Measurements from ENCODE around the gene C1QTNF8. TPM values are rescaled to one million over a fixed set of nuclear protein-coding genes. Genes with fewer than 3 reads are reported as not detected.

Gene C1QTNF8
- total and polyA plus RNA-seq, 11 donors: not detected

GRCh38 chr16:1095450-1096168, 435 bp downstream of the C1QTNF8 start:
- WGBS, 4 donors: 36 to 82% (median 61%) methylated on average over 9 to 16 of the region's 16 CpGs
- ATAC-seq: no peak

GRCh38 chr16:1094601-1095449, 1.2 kb downstream of the C1QTNF8 start:
- Histone ChIP-seq H3K27me3 (peaks cover 0 to 25% (median 3%) of the 10 kb centered on the region in 9 donors), H3K9me3 (no peaks in the 10 kb centered on the region), H3K36me3 (no peaks in the 10 kb centered on the region), H3K27ac (peak overlapping the region in 1 of 12 donors; percentile 16), H3K4me1 (peaks cover 0 to 54% (median 23%) of the 10 kb centered on the region in 12 donors), H3K4me3 (no peak overlapping the region)
- no peak for DNase-seq
- no peak for ATAC-seq
- TF ChIP-seq POLR2A (IDR thresholded peaks at IDR 0.05) (no peak), CTCF (IDR thresholded peaks at IDR 0.05) (no peak)
- WGBS, 4 donors: 56 to 80% (median 66%) methylated on average over 9 to 29 of the region's 29 CpGs
- intact Hi-C loops (cut with DNase I): loop anchor here in 2 of 10 donors (5.0 to 10.0 kb wide), 2 partner anchors 280 to 283 kb away; no protein-coding TSS in a partner anchor

More at GRCh38 chr16:1095450-1096168, 435 bp downstream of the C1QTNF8 start:
- no peaks in the 10 kb centered on the region for H3K36me3 ChIP-seq
- H3K27me3 ChIP-seq: peaks cover 0 to 26% (median 3%) of the 10 kb centered on the region in 9 donors
- no peak for TF ChIP-seq CTCF (IDR thresholded peaks at IDR 0.05)
- TF ChIP-seq POLR2A (IDR thresholded peaks at IDR 0.05): no peak
- H3K9me3 ChIP-seq: no peaks in the 10 kb centered on the region
- peaks cover 0 to 46% (median 17%) of the 10 kb centered on the region in 12 donors for H3K4me1 ChIP-seq
- H3K4me3 ChIP-seq: no peak overlapping the region
- intact Hi-C loops (cut with DNase I): loop anchor here in 2 of 10 donors (5.0 to 10.0 kb wide), 2 partner anchors 281 to 283 kb away; no protein-coding TSS in a partner anchor
- H3K27ac ChIP-seq: peak overlapping the region in 1 of 12 donors; percentile 87
- no peak for DNase-seq

GRCh38 chr16:1094124-1094479, 1.9 kb downstream of the C1QTNF8 start:
- Histone ChIP-seq H3K9me3 (no peaks in the 10 kb centered on the region), H3K27me3 (peaks cover 0 to 25% (median 3%) of the 10 kb centered on the region in 9 donors), H3K36me3 (no peaks in the 10 kb centered on the region), H3K4me1 (peaks cover 0 to 60% (median 25%) of the 10 kb centered on the region in 12 donors), H3K4me3 (no peak overlapping the region), H3K27ac (no peak overlapping the region)
- TF ChIP-seq POLR2A (IDR thresholded peaks at IDR 0.05) (no peak), CTCF (IDR thresholded peaks at IDR 0.05) (no peak)
- DNase-seq (no peak), ATAC-seq (no peak)
- 56 to 61% (median 59%) methylated on average over 11 to 13 of the region's 13 CpGs for WGBS, 4 donors
- intact Hi-C loops (cut with DNase I): loop anchor here in 1 of 10 donors (10.0 kb wide), 1 partner anchor 279 kb away; no protein-coding TSS in a partner anchor
